Spleen (tissue), 11 donors: Measurements from ENCODE around the gene DRAM1. TPM values are rescaled to one million over a fixed set of nuclear protein-coding genes. Genes with fewer than 3 reads are reported as not detected.

Experiments
- DNase-seq: peaks from one replicate; pipeline ENCODE4 v3.0.0-alpha.2; 2020
- H3K27ac ChIP-seq, 8 donors: fragments of 200-600 bp; sonication (generic) in 7 of 8; 1 replicate in 4 of 8; 2 replicates in 4 of 8; pipeline versions ENCODE4 v1.5.0 to v1.8.0; 2016 to 2021; ENCODE audit warnings: inconsistent platforms in 4 of 8, mild to moderate bottlenecking in 4 of 8, moderate library complexity in 1 of 8
- H3K27me3 ChIP-seq, 7 donors: fragments of 200-600 bp; sonication (generic) in 6 of 7; replicated peaks in 1 of 7; 1 replicate in 4 of 7; 2 replicates in 3 of 7; pipeline versions ENCODE4 v1.5.0 to v1.8.0; 2016 to 2021; ENCODE audit warnings: inconsistent platforms in 3 of 7, mild to moderate bottlenecking in 1 of 7
- H3K36me3 ChIP-seq, 6 donors: fragments of 200-600 bp; sonication (generic) in 5 of 6; 1 replicate in 4 of 6; 2 replicates in 2 of 6; pipeline versions ENCODE4 v1.5.0 to v1.8.0; 2016 to 2021; ENCODE audit warnings: inconsistent platforms in 2 of 6
- H3K4me1 ChIP-seq, 6 donors: fragments of 200-600 bp; sonication (generic) in 5 of 6; 1 replicate in 3 of 6; 2 replicates in 3 of 6; pipeline versions ENCODE4 v1.5.0 to v1.8.0; 2016 to 2021; ENCODE audit warnings: inconsistent platforms in 3 of 6
- H3K4me3 ChIP-seq, 8 donors: fragments of 200-600 bp; sonication (generic) in 7 of 8; 1 replicate in 4 of 8; 2 replicates in 4 of 8; pipeline versions ENCODE4 v1.5.0 to v1.8.0; 2016 to 2021; ENCODE audit warnings: inconsistent platforms in 4 of 8, mild to moderate bottlenecking in 4 of 8, moderate library complexity in 2 of 8
- H3K9me3 ChIP-seq, 8 donors: fragments of 200-600 bp; sonication (generic) in 7 of 8; 1 replicate in 4 of 8; 2 replicates in 4 of 8; pipeline versions ENCODE4 v1.5.0 to v1.8.0; 2016 to 2021; ENCODE audit warnings: inconsistent platforms in 4 of 8
- CTCF ChIP-seq, 11 experiments: fragments of 200-600 bp in 7 of 11; fragments of 450-650 bp in 4 of 11; sonication (generic) in 4 of 11; IDR thresholded peaks in 8 of 11; conservative IDR thresholded peaks in 3 of 11; 1 replicate in 7 of 11; 2 replicates in 4 of 11; pipeline versions ENCODE4 v1.4.0 to v1.8.0; 2016 to 2021; ENCODE audit warnings: antibody characterized with exemption in 11 of 11, inconsistent platforms in 4 of 11, mild to moderate bottlenecking in 1 of 11
- POLR2A ChIP-seq, 3 donors: fragments of 450-650 bp; IDR thresholded peaks; one replicate each; pipeline ENCODE4 v1.5.1; 2017; ENCODE audit warnings: antibody characterized with exemption in 3 of 3, mild to moderate bottlenecking in 1 of 3
- POLR2AphosphoS5 ChIP-seq, 3 donors: sonication (generic); formaldehyde crosslinking; IDR thresholded peaks; one replicate each; pipeline ENCODE4 v1.5.1; 2017; ENCODE audit warnings: antibody characterized with exemption in 3 of 3
- WGBS, 5 donors: extraction: QIAGEN DNeasy Blood & Tissue Kit in 3 of 5; methylation state at CpG; one replicate each; pipeline versions ENCODE4 v1.1.5 to v1.1.7; 2013 to 2018; 5-methylcytosine and 5-hydroxymethylcytosine counted together
- intact Hi-C: fragments of 100-400 bp; cut with DNase I; formaldehyde crosslinking; loops from one replicate; pipeline ENCODE4 v1.15.0; 2023; ENCODE audit warnings: low total_unique reads
- polyA plus RNA-seq, 3 donors: library from polyadenylated mRNA; stranded (reverse); fragments of 200-250 nt; gene quantifications; one replicate each; pipeline ENCODE4 v1.2.1, GENCODE V29; 2013
- total RNA-seq, 7 donors: library from RNA; depleted of rRNA in 3 of 7; stranded (reverse); fragments of >200 nt in 3 of 7; fragmentation: NEBNext Ultra II Directional in 4 of 7; extraction: Animal tissue kit (Norgen Biotek cat#: 25700) in 4 of 7; gene quantifications; one replicate each; pipeline versions ENCODE4 v1.1.0 to v1.2.1, GENCODE V29; 2016 to 2021
- donor health status: healthy with polysubstance abuse.
- donor health status: DM: no; HTN: no; CAD: no; lungs with moderate emphysema.
- donor health status: DM: no; HTN: no; CAD: no.
- donor health status: Bipolar disorder and iron deficiency.
- donor health status: healthy.
- donor health status: DM: no; HTN: no; CAD: no.
- donor health status: DM: yes; HTN: yes; CAD: no.

The DRAM1 gene
- total and polyA plus RNA-seq, 10 donors, result 8.4 to 43.1 (median 19.1) TPM

- H3K27me3 ChIP-seq, result no peaks in the 10 kb centered on the region
- H3K36me3 ChIP-seq, result no peaks in the 10 kb centered on the region
- peaks cover 6 to 57% (median 39%) of the 10 kb centered on the region in 6 donors for H3K4me1 ChIP-seq
- peak within 1 kb of the TSS; percentile 47 to 89 (median 70) for H3K4me3 ChIP-seq
- intact Hi-C loops, result no loop called here
- peak within 1 kb of the TSS; percentile 73 to 94 (median 90) for H3K27ac ChIP-seq
- WGBS, 5 donors, result 0 to 1% (median 0%) methylated on average over 55 to 96 of the region's 96 CpGs
- peak; percentile 99 for DNase-seq
- H3K9me3 ChIP-seq, result no peaks in the 10 kb centered on the region
- TF ChIP-seq CTCF (IDR thresholded peaks at IDR 0.05 in 8 of 11, conservative IDR thresholded peaks at IDR 0.05 in 3 of 11) (peak; percentile 82 to 97 (median 92)), POLR2AphosphoS5 (IDR thresholded peaks at IDR 0.05) (peak; percentile 45 to 79 (median 71)), POLR2A (IDR thresholded peaks at IDR 0.05) (no peak)
Observed at GRCh38 chr12:101830367-101831325, 46.7 kb upstream of the DRAM1 start, which contains the start of gene GNPTAB. TSS of gene GNPTAB (minus strand) at chr12:101830959. CDS start at chr12:101830675, 284 bp downstream.

DNA sequence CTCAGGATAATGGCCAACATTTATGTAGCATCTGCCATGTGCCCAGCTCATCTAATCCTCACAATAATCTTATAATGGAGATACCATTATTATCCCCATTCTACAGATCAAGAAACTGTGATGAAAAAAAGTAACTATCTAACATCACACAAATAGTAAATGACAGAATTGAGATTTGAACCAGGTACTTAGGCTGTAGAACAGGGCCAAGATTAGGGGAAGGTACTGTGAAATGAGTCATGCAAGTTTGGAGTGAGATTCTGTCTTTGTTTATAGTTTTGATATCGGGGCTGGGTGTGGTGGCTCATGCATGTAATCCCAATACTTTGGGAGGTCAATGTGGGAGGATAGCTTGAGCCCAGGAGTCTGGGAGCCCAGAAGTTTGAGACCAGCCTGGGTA, 45.4 kb upstream of the DRAM1 start:
- intact Hi-C loops, result no loop called here

DNA sequence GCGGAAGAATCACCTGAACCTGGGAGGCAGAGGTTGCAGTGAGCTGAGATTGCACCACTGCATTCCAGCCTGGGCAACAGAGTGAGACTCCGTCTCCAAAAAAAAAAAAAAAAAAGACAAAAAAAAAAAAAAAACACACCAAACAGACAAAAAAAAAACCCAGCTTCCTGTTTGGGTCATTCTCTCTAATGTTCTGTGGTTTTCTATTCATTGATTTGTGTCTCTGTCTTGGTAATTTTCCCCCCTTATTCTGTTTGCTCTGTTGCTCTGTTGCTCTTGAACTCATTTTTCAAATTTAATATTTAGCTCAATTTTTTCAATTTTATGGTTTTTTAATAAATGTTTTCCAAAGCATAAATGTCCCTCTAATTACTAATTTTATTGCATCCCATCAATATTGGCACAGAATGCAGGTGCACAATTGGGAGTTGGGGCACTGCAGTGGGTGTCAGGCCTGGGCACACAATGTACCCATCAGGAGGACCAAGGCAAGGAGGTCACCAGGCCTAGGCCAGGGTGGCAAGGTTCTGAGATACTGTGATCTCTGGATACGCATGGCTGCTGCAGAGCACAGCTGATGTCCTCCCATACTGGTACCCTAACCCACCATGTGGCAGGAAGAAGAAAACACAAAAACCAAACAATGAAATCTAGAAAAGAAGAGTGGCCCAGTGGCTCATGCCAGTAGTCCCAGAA, 38.6 kb upstream of the DRAM1 start:
- peak; percentile 78 for DNase-seq

More for the DNA sequence above, 45.4 kb upstream of the DRAM1 start:
- H3K36me3 ChIP-seq, result no peaks in the 10 kb centered on the region
- no peak overlapping the region for H3K4me3 ChIP-seq
- H3K27ac ChIP-seq, result no peak overlapping the region
- TF ChIP-seq CTCF (IDR thresholded peaks at IDR 0.05 in 8 of 11, conservative IDR thresholded peaks at IDR 0.05 in 3 of 11), result no peak
- no peak for TF ChIP-seq POLR2A (IDR thresholded peaks at IDR 0.05)
- no peak for TF ChIP-seq POLR2AphosphoS5 (IDR thresholded peaks at IDR 0.05)
- no peaks in the 10 kb centered on the region for H3K27me3 ChIP-seq
- WGBS, 5 donors, result 84 to 96% (median 91%) methylated on average over 1 of the region's 1 CpG
- H3K9me3 ChIP-seq, result no peaks in the 10 kb centered on the region
- H3K4me1 ChIP-seq, result peaks cover 6 to 43% (median 30%) of the 10 kb centered on the region in 6 donors
- no peak for DNase-seq

More for the DNA sequence above, 38.6 kb upstream of the DRAM1 start:
- 56 to 70% (median 61%) methylated on average over 2 to 3 of the region's 3 CpGs for WGBS, 5 donors
- Histone ChIP-seq H3K9me3 (no peaks in the 10 kb centered on the region), H3K27me3 (no peaks in the 10 kb centered on the region), H3K36me3 (no peaks in the 10 kb centered on the region), H3K27ac (peak overlapping the region in 4 of 8 donors; percentile 58 to 77 (median 68)), H3K4me3 (no peak overlapping the region), H3K4me1 (peaks cover 8 to 28% (median 18%) of the 10 kb centered on the region in 6 donors)
- TF ChIP-seq POLR2A (IDR thresholded peaks at IDR 0.05) (no peak), CTCF (IDR thresholded peaks at IDR 0.05 in 8 of 11, conservative IDR thresholded peaks at IDR 0.05 in 3 of 11) (no peak), POLR2AphosphoS5 (IDR thresholded peaks at IDR 0.05) (peak in 2 of 3 donors; percentile 25 to 56)
- intact Hi-C loops, result loop anchor here (5.0 kb wide), 1 partner anchor 421 kb away; no protein-coding TSS in a partner anchor
